Measurements from ENCODE around the gene MORN1. TPM values are rescaled to one million over a fixed set of nuclear protein-coding genes. Genes with fewer than 3 reads are reported as not detected.
"Not testable (repeated sequence)": the region's sequence is repeated elsewhere in the genome, so short reads cannot be mapped to it uniquely, and the experiment has no call there.

The MORN1 gene
- polyA plus RNA-seq, 3 donors, result 9.1 to 9.5 (median 9.2) TPM

DNA sequence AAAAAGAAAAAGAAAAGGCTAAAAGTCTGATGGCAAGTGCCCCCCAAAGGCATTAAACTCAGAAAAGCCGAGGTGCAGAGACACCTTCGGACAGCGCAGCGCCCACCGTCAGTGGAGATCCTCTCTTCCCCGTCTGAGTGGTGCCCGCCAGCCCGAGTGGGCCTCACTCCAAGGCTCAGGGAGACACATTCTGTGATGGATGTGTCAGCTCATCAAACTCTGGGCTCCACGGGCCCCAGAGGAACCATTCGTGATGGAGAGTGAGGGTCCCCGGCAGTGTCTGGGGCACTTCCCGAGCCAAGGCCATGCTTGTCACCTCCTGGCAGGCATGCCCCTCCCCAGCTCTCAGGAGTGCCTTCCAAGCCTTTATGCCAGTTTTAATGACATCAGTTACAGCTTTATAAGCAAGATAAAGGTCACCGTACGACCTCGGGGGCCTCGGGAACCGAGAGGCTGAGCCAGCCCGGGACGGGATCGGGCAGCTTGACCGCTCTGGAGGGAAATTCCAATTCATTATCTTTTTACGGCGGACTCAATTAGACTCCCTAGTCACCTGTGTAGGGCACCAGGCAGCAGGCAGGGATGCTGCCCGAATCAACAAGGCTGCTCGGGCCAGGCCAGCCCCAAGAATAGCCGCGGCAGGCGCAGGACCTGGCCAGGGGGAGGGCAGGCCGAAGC, 49.5 kb downstream of the MORN1 start:
- DNase-seq (ENCODE audit: low read depth in 3 of 3, low spot score in 2 of 3), result no peak

DNA sequence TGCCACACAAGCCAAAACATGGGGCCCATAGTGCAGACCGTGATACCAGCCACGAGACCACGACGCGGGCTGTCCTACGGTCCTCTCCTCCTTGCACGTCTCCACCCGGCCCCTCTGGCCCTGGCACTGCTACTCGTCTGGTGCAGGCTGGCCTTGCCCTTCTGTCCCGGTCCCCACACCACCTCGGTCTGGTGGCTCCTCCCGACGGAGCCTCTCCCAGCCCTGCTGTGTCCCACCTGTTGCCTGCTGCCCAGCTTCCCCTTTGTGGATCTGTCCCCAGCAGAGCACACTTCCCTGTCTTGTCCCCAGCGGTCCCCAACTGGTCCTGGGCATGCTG, 50.5 kb downstream of the MORN1 start:
- DNase-seq (ENCODE audit: low read depth in 3 of 3, low spot score in 2 of 3), result no peak

DNA sequence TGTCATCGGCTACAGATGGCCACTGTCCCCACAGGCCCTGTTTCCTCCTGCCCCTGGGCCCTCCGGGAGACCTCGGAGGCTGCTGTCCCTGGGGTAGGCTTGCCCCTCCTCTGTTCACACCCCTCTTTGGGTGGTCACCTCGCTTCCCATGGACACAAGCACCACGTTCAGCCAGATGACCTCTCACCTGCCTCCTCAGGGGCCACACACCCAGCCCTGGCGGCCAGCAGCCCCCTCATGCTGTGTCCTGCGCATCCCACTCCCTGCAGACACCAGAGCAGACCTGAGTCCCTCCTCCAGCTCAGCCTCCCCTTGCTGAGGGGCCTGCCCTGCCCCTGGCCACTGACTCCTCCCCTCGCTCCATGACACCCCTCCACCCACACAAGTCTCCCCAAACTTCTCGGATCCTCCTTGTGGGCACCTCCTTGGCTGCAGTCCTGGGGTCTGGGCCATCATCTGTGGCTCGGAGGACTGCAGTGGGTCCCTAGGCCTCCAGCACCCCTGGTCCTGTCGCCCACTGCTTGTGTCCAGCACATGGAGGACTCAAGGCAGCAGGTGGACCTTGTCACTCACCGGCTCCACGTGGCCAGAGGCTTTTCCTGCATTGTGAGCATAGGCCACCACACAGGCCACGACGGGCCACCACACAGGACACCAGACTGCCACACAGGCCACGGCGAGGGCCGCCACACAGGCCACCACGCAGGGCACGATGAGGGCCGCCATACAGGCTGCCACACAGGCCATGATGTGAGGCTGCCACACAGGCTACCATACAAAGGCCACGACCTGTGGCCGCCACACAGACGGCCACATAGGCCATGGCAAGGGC, 51.1 kb downstream of the MORN1 start:
- no peak for DNase-seq (ENCODE audit: low read depth in 3 of 3, low spot score in 2 of 3)

DNA sequence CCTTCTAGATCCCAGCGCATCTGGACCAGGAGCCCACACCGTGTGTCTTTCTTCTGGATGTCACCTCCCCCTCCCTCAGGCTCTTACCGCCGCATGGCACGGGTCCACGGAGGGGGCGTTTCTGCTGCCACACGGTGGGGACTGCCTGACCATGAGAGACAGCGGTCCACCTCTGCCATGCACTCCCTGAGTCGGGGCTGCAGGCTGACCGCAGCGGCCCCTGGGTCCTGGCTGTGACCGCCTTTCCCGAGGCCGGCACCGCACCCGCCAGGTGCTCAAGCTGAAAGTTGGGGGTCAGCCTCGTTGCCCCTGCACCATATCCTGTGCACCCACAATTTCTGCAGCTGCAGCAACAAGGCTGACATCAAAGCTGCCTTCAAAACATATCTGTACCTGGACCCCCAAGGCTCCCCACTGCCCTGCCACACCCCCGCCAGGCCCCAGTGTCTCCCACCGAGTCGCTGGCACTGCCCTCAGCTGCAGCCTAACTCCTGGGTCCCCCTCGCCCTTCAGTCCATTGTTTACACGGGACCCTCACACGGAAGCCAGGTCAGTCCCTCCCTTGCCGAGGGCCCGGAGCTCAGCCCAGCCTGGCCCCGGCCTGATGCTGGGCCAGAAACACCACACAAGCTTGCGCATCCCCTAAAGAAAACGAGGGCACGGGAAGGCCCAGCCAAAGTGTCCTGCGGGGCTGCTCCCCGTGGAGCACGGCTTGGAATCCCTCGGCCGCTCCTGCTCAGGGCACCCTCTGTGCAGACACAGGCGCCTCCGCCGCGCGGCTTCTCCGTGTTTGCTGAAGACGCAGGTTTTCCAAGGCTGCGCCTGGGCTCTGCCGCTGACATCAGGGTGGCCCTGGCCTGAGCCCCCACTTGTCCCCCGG, 51.9 kb downstream of the MORN1 start:
- no peak for DNase-seq (ENCODE audit: low read depth in 3 of 3, low spot score in 2 of 3)

DNA sequence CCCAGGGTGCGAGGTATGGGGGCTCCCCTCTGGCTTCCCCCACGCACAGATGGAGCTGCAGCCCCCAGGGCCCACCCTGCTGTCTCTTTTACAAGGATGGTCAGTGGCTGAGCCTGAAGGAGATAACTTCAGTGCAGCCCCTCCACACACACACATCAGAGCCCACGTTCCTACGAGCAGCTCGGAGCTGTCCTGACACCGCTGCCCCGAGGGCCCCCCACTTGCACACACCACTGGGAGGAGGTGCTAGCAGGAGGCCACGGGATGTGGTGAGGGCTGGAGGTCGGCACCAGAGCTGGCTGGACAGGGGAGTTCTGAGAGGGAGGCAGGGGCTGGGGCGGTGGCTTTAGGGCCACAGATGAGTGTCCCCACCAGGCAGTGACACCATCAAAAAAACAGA, 53.9 kb downstream of the MORN1 start:
- DNase-seq (ENCODE audit: low read depth in 3 of 3, low spot score in 2 of 3), result no peak

DNA sequence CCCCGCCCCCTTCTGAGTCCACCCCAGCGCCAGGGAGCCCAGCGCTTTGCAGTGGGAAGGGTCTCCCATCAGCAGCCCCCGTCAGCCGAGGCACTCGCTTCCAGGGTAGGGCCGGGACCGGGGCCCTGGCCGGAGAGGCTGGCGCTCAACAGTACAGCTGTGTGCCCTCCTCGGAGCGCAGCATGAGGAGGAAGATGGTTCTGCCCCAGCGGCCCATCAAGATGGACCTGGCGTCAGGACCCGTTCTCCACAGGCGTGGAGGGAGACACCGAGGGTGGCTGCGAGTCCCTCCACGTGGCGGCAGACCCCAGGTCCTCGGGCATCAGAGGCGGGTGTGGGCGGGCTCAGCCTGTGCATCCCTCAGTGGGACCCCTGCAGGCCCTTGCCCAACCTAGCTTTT, 54.3 kb downstream of the MORN1 start:
- no peak for DNase-seq (ENCODE audit: low read depth in 3 of 3, low spot score in 2 of 3)

DNA sequence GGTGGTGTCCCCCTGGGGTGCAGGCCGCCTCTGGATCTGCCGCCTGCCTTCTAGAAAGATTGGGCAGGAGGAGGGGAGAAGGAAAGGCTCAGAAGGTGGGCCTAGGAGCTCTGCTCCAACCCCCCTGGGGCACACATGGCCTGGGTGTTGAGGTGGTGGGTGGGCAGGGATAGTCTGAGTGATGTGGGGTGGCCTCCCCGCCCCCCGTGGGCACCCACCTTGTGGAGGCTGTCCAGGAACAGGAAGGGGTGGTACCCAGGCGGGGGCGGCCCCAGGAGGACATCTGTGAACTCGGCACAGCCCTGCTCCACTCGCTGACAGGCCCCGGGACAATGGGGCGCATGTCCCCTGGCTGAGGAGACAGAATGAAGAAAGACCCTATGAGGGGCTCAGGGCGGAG, 54.9 kb downstream of the MORN1 start:
- no peak for DNase-seq (ENCODE audit: low read depth in 3 of 3, low spot score in 2 of 3)

DNA sequence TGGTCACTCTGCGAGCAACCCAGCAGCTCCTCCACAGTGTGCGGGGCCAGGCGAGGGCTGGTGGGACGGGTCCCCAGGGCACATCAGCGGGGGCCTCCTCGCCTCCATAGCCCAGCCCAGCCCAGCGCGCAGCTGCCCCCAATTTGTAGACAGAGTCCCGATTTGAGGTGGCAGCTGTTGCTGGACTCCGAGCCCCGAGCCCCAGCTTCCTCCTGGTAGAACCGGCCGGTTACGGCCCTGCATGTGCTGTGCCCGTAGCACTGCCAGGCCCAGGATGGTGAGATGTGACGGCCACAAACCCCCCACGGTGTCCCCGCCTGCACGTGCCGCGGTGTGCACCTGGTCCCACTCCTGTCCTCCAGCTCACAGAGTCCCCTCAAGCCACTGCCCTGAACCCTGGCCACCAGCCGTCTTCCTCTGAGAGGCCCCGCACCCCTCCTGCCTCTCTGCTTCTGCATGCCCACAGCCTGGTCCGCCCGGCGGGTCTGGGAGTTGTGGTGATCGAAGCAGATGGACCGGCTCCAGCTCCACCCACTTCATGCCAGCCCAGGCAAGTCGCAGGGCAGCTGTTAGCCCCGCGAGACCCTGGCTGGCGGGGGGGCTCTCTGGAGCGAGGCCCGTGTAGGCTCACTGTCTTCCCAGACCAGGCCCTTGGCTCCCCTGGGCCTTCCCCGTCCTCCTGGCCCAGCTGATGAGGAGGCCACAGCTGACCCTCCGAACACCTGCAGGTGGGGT, 55.5 kb downstream of the MORN1 start:
- no peak for DNase-seq (ENCODE audit: low read depth in 3 of 3, low spot score in 2 of 3)

DNA sequence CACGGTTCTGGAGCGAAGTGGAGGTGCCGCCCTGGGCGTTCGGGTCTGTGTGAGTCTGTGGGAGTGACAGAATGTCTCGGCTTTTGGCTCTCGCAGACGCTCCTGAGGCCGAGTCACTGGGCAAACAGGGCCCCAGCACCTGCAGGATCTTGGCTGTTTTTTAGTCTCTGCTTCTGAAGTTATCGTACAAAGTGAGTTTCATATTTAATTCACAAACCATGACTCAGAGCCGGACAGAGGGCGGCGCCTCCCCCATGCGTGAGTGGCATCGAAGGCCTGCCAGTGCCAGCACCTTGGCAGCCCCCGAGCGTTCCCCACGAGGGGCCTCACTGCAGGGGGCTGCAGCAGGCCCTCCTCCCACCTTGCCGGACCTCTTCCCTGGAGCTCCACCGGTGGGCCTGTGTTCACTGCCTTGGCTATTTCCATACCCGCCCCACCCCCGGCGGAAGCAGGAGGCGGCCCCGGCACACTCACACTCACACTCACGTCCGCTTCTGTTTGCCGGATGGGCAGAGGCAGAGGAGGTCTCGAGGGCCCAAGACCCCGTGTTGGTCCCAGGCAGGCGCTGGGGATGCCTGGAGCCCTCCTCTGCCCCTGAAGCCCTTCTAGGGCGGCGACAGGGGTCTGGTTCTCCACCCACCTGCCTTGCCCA, 56.3 kb downstream of the MORN1 start:
- DNase-seq (ENCODE audit: low read depth in 3 of 3, low spot score in 2 of 3), result no peak

DNA sequence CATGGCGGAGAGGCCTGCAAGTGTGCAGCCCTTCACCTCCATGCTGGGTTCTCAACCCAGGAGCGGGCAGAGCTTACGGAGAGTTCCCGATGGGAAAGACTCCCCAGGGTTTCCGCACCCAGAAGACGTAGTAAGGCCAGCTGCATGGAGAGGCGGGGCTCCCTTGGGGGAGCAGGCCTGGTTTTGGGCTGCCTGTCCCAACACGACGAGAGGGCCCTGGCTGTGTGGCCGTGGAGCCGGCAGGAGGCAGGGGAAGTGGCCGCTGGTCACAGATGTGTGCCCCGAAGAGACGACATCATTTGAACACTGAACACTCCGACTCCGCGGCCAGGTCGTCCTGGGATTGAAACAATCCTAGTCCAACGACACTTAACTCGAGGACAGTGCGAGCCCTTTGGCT, 57.0 kb downstream of the MORN1 start:
- no peak for DNase-seq (ENCODE audit: low read depth in 3 of 3, low spot score in 2 of 3)

DNA sequence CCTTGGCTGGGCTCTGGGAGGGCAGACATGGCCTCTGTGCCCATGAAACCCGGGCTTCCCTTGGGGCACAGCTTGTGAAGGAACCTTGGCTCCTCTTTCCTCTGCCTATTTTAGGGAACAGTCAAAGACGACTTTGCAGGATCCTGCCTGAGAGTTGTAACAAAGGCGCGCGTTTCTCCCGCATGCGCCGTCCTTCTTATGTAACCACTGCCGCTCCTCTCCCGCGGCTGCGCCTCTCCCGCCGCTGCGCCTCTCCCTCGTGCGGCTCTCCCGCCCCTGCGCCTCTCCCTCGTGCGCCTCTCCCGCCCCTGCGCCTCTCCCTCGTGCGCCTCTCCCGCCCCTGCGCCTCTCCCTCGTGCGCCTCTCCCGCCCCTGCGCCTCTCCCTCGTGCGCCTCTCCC, 59.8 kb downstream of the MORN1 start:
- DNase-seq (ENCODE audit: low read depth in 3 of 3, low spot score in 2 of 3), result not testable (repeated sequence)

DNA sequence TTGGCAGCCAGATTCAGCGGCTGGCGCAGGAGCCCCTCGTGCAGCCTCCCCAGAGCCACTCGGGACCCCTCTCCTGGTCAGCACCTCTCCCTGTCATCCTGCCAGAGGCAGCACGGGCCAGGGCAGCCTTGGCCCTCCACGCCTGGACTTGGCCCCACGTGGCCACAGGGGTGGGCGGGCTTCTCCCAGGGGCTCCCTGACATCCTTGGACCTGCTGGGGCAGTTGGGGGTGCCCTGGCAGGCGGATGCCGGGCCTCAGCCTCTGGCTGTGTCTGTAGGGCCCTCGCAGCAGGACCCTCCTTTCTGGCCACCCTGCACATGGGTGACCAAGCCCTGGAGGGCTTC, 60.2 kb downstream of the MORN1 start:
- DNase-seq (ENCODE audit: low read depth in 3 of 3, low spot score in 2 of 3), result no peak

DNA sequence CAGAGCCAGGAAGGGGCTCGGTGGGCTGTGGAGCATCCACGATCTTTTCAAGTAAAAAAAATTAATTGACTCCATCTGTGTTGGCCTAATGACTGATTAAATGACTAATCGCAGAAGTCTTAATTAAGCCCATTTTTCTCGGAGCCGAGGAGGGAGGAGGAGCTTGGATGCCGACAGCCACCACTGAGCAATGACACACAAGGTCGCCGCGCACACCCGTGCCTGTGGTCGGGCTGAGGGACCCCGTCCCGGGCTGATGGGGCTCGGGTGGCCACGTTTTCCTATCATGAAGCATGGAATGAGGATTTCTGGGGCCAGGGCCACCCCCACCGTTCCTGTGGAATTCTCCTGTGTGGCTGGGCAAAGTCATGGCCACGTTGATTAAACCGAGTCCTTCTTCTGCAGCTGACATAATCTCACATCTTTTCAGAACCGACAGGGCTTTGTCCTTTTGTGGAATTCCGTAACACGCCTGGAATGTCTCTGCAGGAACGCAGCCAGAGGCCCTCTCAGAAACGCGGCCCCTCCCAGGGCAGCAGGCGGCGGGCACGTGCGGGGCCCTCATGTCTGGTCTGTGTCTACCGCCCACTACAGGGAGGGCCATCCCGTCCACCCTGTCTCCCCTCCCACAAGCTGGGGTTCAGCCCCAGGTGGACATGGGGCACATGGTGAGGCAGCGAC, 60.7 kb downstream of the MORN1 start:
- no peak for DNase-seq (ENCODE audit: low read depth in 3 of 3, low spot score in 2 of 3)

DNA sequence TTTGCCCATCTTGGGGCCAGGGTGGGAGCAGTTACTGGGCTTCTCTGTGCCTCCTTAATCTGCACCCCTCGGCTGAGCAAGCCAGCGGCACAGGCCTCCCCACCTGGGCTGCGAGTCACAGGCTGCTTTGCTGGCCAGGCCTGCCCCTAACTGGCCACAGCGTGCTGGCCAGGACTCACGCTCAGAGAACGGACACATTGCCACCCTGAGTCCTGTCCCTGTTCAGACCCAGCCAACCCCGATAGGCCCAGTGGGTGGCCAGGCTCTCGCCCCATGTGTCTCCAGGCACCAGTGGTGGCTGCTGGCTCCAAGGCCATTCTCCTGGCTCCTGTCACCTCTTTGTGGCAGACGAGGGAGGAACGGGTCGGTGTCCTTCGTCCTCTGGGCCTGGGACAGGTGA, 61.3 kb downstream of the MORN1 start:
- DNase-seq (ENCODE audit: low read depth in 3 of 3, low spot score in 2 of 3), result no peak

DNA sequence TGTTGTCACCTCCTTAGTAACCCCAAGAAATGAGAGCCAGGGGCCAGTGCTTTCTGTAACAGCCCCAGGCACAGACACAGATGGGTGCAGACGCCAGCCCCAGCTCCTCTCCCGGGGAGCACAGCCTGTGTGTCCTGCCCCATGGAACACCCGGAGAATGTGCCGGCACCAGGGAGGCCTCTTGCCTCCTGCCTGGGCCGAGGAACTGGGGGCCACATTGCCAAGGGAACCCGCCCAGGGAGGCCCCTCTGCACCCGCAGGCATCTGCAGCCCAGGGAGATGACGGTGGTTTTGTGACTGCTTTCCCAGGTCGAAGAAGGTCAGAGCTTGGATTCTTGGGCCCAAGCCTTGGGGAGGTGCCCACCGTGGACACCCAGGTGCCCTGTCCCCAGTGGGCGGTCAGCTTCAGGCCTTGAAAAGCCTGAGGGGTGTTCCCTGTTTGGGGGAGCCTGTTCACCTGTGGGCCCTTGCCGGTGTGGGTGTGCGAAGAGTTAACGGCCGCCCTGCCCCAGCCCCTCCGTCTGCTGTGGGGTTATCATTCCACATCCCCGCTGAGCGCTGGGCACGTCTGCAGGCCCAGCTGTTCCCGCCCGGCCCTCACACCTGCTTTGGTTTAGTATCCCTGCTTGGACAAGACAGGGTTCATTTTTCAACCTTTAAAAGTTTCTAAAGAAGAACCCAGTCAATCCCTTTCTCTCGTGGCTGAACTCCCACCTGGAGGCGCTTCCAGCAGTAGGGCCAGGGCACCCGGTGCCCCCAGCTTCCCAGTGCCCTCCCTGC, 62.5 kb downstream of the MORN1 start:
- no peak for DNase-seq (ENCODE audit: low read depth in 3 of 3, low spot score in 2 of 3)

DNA sequence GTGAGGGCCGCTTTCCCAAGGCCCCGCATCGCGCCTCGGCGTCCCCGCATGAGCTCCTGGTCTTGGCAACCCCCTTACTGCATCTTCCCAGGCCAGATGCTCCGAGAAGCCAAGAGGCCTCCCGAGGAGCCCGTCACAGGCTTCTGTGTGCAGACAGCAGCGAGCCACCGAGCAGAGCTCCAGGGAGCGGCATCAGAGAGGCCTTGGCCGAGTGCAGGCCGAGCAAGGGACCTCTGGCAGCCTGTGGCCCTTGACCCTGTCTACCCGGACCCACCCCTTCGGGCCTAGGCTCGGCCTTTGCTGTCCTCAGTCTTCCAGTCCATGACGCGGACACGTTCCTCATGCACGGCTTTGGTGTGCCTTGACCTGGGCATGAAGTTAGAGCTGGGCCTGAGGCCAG, 63.5 kb downstream of the MORN1 start:
- no peak for DNase-seq (ENCODE audit: low read depth in 3 of 3, low spot score in 2 of 3)

DNA sequence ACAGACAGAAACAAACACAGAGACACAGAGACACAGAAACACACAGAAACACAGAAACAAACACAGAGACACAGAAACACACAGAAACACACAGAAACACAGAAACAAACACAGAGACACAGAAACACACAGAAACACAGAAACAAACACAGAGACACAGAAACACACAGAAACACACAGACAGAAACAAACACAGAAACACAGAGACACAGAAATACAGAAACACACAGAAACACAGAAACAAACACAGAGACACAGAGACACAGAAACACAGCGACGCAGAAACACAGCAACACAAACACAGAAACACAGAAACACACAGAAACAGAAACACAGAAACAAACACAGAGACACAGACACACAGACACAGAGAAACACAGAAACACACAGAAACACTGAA, 64.2 kb downstream of the MORN1 start:
- DNase-seq (ENCODE audit: low read depth in 3 of 3, low spot score in 2 of 3), result not testable (repeated sequence)

DNA sequence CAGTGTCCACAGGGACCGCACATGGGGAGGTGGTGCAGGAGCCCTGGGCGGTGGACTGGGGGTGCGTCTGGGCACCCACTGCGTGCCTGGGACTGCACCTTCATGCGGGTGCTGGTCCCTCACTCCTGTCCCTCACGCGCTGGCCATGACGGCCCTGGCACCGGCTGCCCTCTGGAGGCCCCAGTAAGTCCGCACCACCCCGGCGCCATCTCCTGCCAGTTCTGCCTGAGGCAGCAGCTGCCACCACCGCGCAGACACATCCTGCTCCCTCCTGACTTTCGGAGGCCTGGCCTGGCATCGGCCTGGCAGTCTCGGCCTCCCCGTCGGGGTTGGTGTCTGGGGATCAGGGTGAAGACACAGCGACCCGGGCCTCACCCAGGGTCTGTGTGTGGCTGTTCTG, 64.8 kb downstream of the MORN1 start:
- DNase-seq (ENCODE audit: low read depth in 3 of 3, low spot score in 2 of 3), result no peak

All from right renal cortex interstitium (tissue), 3 donors.